OCI-LY1 (cell line): ENCODE results near the gene INPP5A.

ENCODE experiments used
- H2AFZ ChIP-seq: fragments of 200-600 bp; sonication (generic), shearing (Covaris generic); 2 replicates; pipeline ENCODE4 v1.6.0; 2014; ENCODE audit warnings: antibody characterized with exemption, mild to moderate bottlenecking, low read length
- H3F3A ChIP-seq: fragments of 200-600 bp; sonication (generic), shearing (Covaris generic); 2 replicates; pipeline ENCODE4 v1.6.0; 2014; ENCODE audit warnings: mild to moderate bottlenecking, antibody characterized with exemption, low read length, moderate library complexity; ENCODE audit not compliant: insufficient read depth
- H3K27ac ChIP-seq: fragments of 200-600 bp; sonication (generic); 2 replicates; pipeline ENCODE4 v1.5.1; 2014; ENCODE audit warnings: low read length, mixed run types, mild to moderate bottlenecking, low read depth; ENCODE audit not compliant: poor library complexity, severe bottlenecking
- H3K27me3 ChIP-seq: fragments of 200-600 bp; sonication (generic); 2 replicates; pipeline ENCODE4 v1.6.0; 2014; ENCODE audit warnings: antibody characterized with exemption, mild to moderate bottlenecking, low read length, moderate library complexity; ENCODE audit not compliant: insufficient read depth
- H3K36me3 ChIP-seq: fragments of 200-600 bp; sonication (generic); 2 replicates; pipeline ENCODE4 v1.6.1; 2014; ENCODE audit warnings: mild to moderate bottlenecking, antibody characterized with exemption, low read length, moderate library complexity, mixed read lengths; ENCODE audit not compliant: insufficient read depth
- H3K4me1 ChIP-seq: fragments of 200-600 bp; sonication (generic); 2 replicates; pipeline ENCODE4 v1.5.1; 2014; ENCODE audit warnings: mild to moderate bottlenecking, low read length, moderate library complexity; ENCODE audit not compliant: insufficient read depth, severe bottlenecking
- H3K4me2 ChIP-seq: fragments of 200-600 bp; sonication (generic), shearing (Covaris generic); 2 replicates; pipeline ENCODE4 v1.6.1; 2014; ENCODE audit warnings: low read length
- H3K4me3 ChIP-seq: fragments of 200-600 bp; sonication (generic); 2 replicates; pipeline ENCODE4 v1.5.1; 2014; ENCODE audit warnings: low read length, low read depth, mild to moderate bottlenecking, mixed read lengths; ENCODE audit not compliant: poor library complexity, severe bottlenecking
- H3K79me2 ChIP-seq: fragments of 200-600 bp; shearing (Covaris generic); 2 replicates; pipeline ENCODE4 v1.6.1; 2016; ENCODE audit warnings: mixed run types, low read length, mixed read lengths; ENCODE audit not compliant: insufficient read depth
- H3K9ac ChIP-seq: fragments of 200-600 bp; sonication (generic), shearing (Covaris generic); 2 replicates; pipeline ENCODE4 v1.6.1; 2014; ENCODE audit warnings: mild to moderate bottlenecking, low read length, mixed read lengths
- H3K9me2 ChIP-seq: fragments of 200-600 bp; sonication (generic), shearing (Covaris generic); 2 replicates; pipeline ENCODE4 v1.6.1; 2014; ENCODE audit warnings: low read depth, mild to moderate bottlenecking, low read length, mixed read lengths
- H3K9me3 ChIP-seq: fragments of 200-600 bp; shearing (Covaris generic); 2 replicates; pipeline ENCODE4 v1.6.1; 2014; ENCODE audit warnings: low read length, mixed read lengths
- H4K20me1 ChIP-seq: fragments of 200-600 bp; sonication (generic), shearing (Covaris generic); 2 replicates; pipeline ENCODE4 v1.6.0; 2016; ENCODE audit warnings: mild to moderate bottlenecking, low read length; ENCODE audit not compliant: insufficient read depth
- CTCF ChIP-seq: fragments of 200-600 bp; sonication (generic), shearing (Covaris generic); IDR thresholded peaks from 2 replicates; pipeline ENCODE4 v1.5.1; 2017; ENCODE audit warnings: mild to moderate bottlenecking, antibody characterized with exemption, low read length, moderate library complexity, mixed read lengths
- EZH2 ChIP-seq: fragments of 200-600 bp; sonication (generic), shearing (Covaris generic); IDR thresholded peaks from 2 replicates; pipeline ENCODE4 v1.8.0; 2017; ENCODE audit warnings: borderline replicate concordance, mixed run types, mild to moderate bottlenecking, antibody characterized with exemption, low read length, moderate library complexity, mixed read lengths

INPP5A gene

GRCh38 chr10:132649651-132650360 lies 112.2 kb downstream of the INPP5A start:
- H3K9me2 ChIP-seq = no peaks in the 10 kb centered on the region
- no peak overlapping the region for H3K9ac ChIP-seq
- no peak overlapping the region for H3K4me2 ChIP-seq
- no peak overlapping the region for H3K27ac ChIP-seq
- H2AFZ ChIP-seq = no peak overlapping the region
- no peaks in the 10 kb centered on the region for H3K4me1 ChIP-seq
- no peaks in the 10 kb centered on the region for H3K79me2 ChIP-seq
- TF ChIP-seq EZH2 (no peak), CTCF (no peak)
- H3K9me3 ChIP-seq = no peaks in the 10 kb centered on the region
- no peaks in the 10 kb centered on the region for H3K36me3 ChIP-seq
- H3K4me3 ChIP-seq = no peak overlapping the region
- no peaks in the 10 kb centered on the region for H3F3A ChIP-seq
- no peaks in the 10 kb centered on the region for H3K27me3 ChIP-seq
- H4K20me1 ChIP-seq = no peaks in the 10 kb centered on the region

DNA sequence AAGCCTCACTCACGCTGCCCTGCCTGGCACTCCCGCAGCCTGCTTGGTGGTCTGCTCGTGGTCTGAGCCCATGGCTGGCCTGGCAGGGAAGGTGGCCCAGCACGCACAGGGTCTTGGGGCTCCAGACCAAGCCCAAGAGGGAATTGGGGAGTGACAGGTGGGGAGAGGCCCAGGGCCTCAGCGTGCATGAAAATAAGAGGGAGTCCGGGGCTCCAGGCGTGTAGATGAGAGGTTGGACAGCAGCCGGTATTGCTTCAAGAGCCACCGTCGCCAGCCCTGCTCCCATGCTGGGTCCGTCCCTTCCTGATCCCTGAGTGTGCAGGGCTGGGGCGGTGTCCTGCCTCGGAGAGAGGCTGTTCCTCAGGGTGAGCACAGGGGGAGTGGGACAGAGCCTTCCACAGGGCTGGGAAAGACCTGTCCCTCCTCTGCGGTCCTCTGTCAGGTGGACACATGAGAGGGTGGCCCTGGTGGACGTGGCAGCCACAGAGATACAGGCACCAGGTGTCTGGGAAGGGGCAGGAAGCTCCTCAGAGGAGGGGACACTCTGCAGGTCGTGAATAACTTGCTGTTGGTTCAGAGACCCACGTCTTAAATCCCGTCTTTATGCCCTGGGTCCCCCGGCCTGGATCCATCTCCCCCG lies 113.1 kb downstream of the INPP5A start:
- Histone ChIP-seq H3K4me1 (no peaks in the 10 kb centered on the region), H3F3A (no peaks in the 10 kb centered on the region), H3K36me3 (no peaks in the 10 kb centered on the region), H4K20me1 (no peaks in the 10 kb centered on the region), H3K4me3 (no peak overlapping the region), H3K9me2 (no peaks in the 10 kb centered on the region), H3K9ac (no peak overlapping the region), H3K79me2 (no peaks in the 10 kb centered on the region), H2AFZ (no peak overlapping the region), H3K27me3 (no peaks in the 10 kb centered on the region), H3K9me3 (no peaks in the 10 kb centered on the region), H3K27ac (no peak overlapping the region), H3K4me2 (no peak overlapping the region)
- no peak for TF ChIP-seq CTCF
- no peak for TF ChIP-seq EZH2

- H4K20me1 ChIP-seq = no peaks in the 10 kb centered on the region
- no peak overlapping the region for H3K4me3 ChIP-seq
- H3K9ac ChIP-seq = no peak overlapping the region
- no peaks in the 10 kb centered on the region for H3K9me3 ChIP-seq
- H3K27ac ChIP-seq = no peak overlapping the region
- H3K4me1 ChIP-seq = no peaks in the 10 kb centered on the region
- no peak for TF ChIP-seq EZH2
- no peak for TF ChIP-seq CTCF
- H3K4me2 ChIP-seq = no peak overlapping the region
- no peaks in the 10 kb centered on the region for H3K36me3 ChIP-seq
- no peaks in the 10 kb centered on the region for H3K9me2 ChIP-seq
- H3K79me2 ChIP-seq = no peaks in the 10 kb centered on the region
- no peak overlapping the region for H2AFZ ChIP-seq
- no peaks in the 10 kb centered on the region for H3F3A ChIP-seq
- no peaks in the 10 kb centered on the region for H3K27me3 ChIP-seq
These were observed 114.0 kb downstream of the INPP5A start for GRCh38 chr10:132651511-132652029.
